H1 (cell line): ENCODE results near the gene FOXC2. TPM values are rescaled to one million over a fixed set of nuclear protein-coding genes. Genes with fewer than 3 reads are reported as not detected.

Source experiments
- CTCF ChIA-PET: fragments of 300-600 bp; sonication (Branson Sonifier 250); formaldehyde crosslinking; loops from one replicate; lab custom pipeline; 2021; ENCODE audit not compliant: partially characterized antibody; lab: Charles Lee
- POLR2A ChIA-PET: fragments of 300-600 bp; sonication (Branson Sonifier 250); formaldehyde crosslinking; loops from one replicate; lab custom pipeline; 2021; ENCODE audit warnings: inconsistent platforms; ENCODE audit not compliant: partially characterized antibody; lab: Charles Lee
- DNase-seq, 2 experiments: peaks; one replicate each; pipeline versions ENCODE4 v3.0.0 to v3.0.0-alpha.2; 2010 to 2022; ENCODE audit warnings: low spot score in 2 of 2, low read depth in 1 of 2, mixed read lengths in 1 of 2
- FAIRE-seq: peaks from 2 replicates; lab custom pipeline; 2011; peaks lifted over from hg19 to GRCh38; lab: Jason Lieb, UNC
- H2AFZ ChIP-seq: 2 replicates; pipeline ENCODE4 v1.8.1; 2012; ENCODE audit warnings: low read length, inconsistent platforms
- H2AK5ac ChIP-seq: 2 replicates; pipeline ENCODE4 v1.6.1; 2013; ENCODE audit warnings: low read depth, low read length
- H2BK120ac ChIP-seq: replicated peaks from 2 replicates; pipeline ENCODE3; 2013; ENCODE audit warnings: low read depth, low read length, inconsistent platforms
- H2BK12ac ChIP-seq: 2 replicates; pipeline ENCODE4 v1.6.1; 2013; ENCODE audit warnings: low read depth, low read length
- H2BK15ac ChIP-seq: 2 replicates; pipeline ENCODE4 v1.6.1; 2013; ENCODE audit warnings: low read length
- H2BK20ac ChIP-seq: 2 replicates; pipeline ENCODE4 v1.6.1; 2013; ENCODE audit warnings: low read length
- H2BK5ac ChIP-seq: 2 replicates; pipeline ENCODE4 v1.6.1; 2013; ENCODE audit warnings: low read depth, low read length
- H3K14ac ChIP-seq: 2 replicates; pipeline ENCODE4 v1.6.1; 2013; ENCODE audit warnings: inconsistent platforms; ENCODE audit not compliant: insufficient read length
- H3K18ac ChIP-seq: 2 replicates; pipeline ENCODE4 v1.6.1; 2013; ENCODE audit warnings: low read length; ENCODE audit errors: extremely low read depth
- H3K23ac ChIP-seq: 2 replicates; pipeline ENCODE4 v1.6.1; 2013; ENCODE audit warnings: inconsistent platforms; ENCODE audit not compliant: insufficient read length
- H3K23me2 ChIP-seq: 2 replicates; pipeline ENCODE4 v1.6.1; 2013; ENCODE audit warnings: low read depth, low read length
- H3K27ac ChIP-seq: 2 replicates; pipeline ENCODE4 v1.6.1; 2011; ENCODE audit warnings: low read depth, low read length, inconsistent platforms
- H3K27me3 ChIP-seq, 4 experiments: replicated peaks in 1 of 4; 1 replicate in 1 of 4; 2 replicates in 3 of 4; pipeline versions ENCODE4 v1.6.1 to v1.8.1; 2011 to 2013; ENCODE audit warnings: low read length in 3 of 4, mild to moderate bottlenecking in 3 of 4, inconsistent platforms in 2 of 4, mixed read lengths in 2 of 4, moderate library complexity in 1 of 4; ENCODE audit not compliant: control insufficient read depth in 3 of 4, insufficient read depth in 3 of 4; ENCODE audit errors: extremely low read depth in 1 of 4
- H3K36me3 ChIP-seq, 4 experiments: 2 replicates each; pipeline versions ENCODE4 v1.6.1 to v1.8.1; 2011 to 2013; ENCODE audit warnings: mild to moderate bottlenecking in 4 of 4, low read length in 3 of 4, moderate library complexity in 2 of 4, control low read depth in 1 of 4, inconsistent platforms in 1 of 4; ENCODE audit not compliant: insufficient read depth in 4 of 4, control insufficient read depth in 2 of 4
- H3K4ac ChIP-seq: replicated peaks from 2 replicates; pipeline ENCODE3; 2013; ENCODE audit warnings: low read length, low read depth, mixed read lengths, inconsistent platforms; ENCODE audit not compliant: insufficient read length
- H3K4me1 ChIP-seq, 4 experiments: replicated peaks in 1 of 4; 1 replicate in 1 of 4; 2 replicates in 3 of 4; pipeline versions ENCODE4 v1.6.1 to v1.8.1; 2011 to 2013; ENCODE audit warnings: low read length in 3 of 4, inconsistent platforms in 2 of 4, mixed read lengths in 1 of 4; ENCODE audit not compliant: insufficient read depth in 4 of 4, control insufficient read depth in 3 of 4
- H3K4me2 ChIP-seq, 2 experiments: 2 replicates each; pipeline versions ENCODE4 v1.6.1 to v1.8.1; 2011 to 2013; ENCODE audit warnings: low read depth in 2 of 2, low read length in 2 of 2, control low read depth in 1 of 2, inconsistent platforms in 1 of 2, mild to moderate bottlenecking in 1 of 2; ENCODE audit not compliant: insufficient read depth in 1 of 2
- H3K4me3 ChIP-seq, 4 experiments: fragments of 200-600, 300-600 bp in 1 of 4; sonication (generic), shearing (Covaris generic), sonication (Bioruptor Twin) in 1 of 4; 2 replicates each; pipeline versions ENCODE4 v1.5.1 to v1.8.1; 2011 to 2016; ENCODE audit warnings: low read length in 4 of 4, low read depth in 3 of 4, control low read depth in 2 of 4, inconsistent platforms in 2 of 4, mild to moderate bottlenecking in 2 of 4, mixed read lengths in 1 of 4, moderate library complexity in 1 of 4; ENCODE audit not compliant: insufficient read depth in 2 of 4; ENCODE audit errors: extremely low read depth in 1 of 4
- H3K56ac ChIP-seq: replicated peaks from 2 replicates; pipeline ENCODE3; 2013; ENCODE audit warnings: low read depth, mild to moderate bottlenecking, mixed read lengths, low read length, inconsistent platforms; ENCODE audit not compliant: insufficient read length
- H3K79me1 ChIP-seq: 2 replicates; pipeline ENCODE4 v1.6.1; 2013; ENCODE audit warnings: low read depth, low read length, control low read depth
- H3K79me2 ChIP-seq, 2 experiments: 2 replicates each; pipeline versions ENCODE4 v1.6.1 to v1.8.1; 2012 to 2013; ENCODE audit warnings: low read length in 2 of 2, mild to moderate bottlenecking in 2 of 2, inconsistent platforms in 1 of 2; ENCODE audit not compliant: insufficient read depth in 2 of 2, control insufficient read depth in 1 of 2
- H3K9ac ChIP-seq, 4 experiments: replicated peaks in 1 of 4; 1 replicate in 1 of 4; 2 replicates in 3 of 4; pipeline versions ENCODE4 v1.6.1 to v1.8.1; 2011 to 2013; ENCODE audit warnings: low read depth in 3 of 4, low read length in 3 of 4, control low read depth in 2 of 4, mild to moderate bottlenecking in 2 of 4, moderate library complexity in 2 of 4, inconsistent platforms in 1 of 4; ENCODE audit errors: extremely low read depth in 1 of 4
- H3K9me3 ChIP-seq, 2 experiments: 2 replicates each; pipeline versions ENCODE4 v1.6.1 to v1.8.1; 2012 to 2013; ENCODE audit warnings: mild to moderate bottlenecking in 2 of 2, moderate library complexity in 2 of 2, control low read depth in 1 of 2, inconsistent platforms in 1 of 2, low read depth in 1 of 2, low read length in 1 of 2, mixed read lengths in 1 of 2; ENCODE audit not compliant: insufficient read depth in 2 of 2
- H4K20me1 ChIP-seq, 2 experiments: replicated peaks in 1 of 2; 2 replicates each; pipeline versions ENCODE3 to v1.8.1; 2011 to 2013; ENCODE audit warnings: inconsistent platforms in 2 of 2, low read length in 2 of 2, mild to moderate bottlenecking in 1 of 2; ENCODE audit not compliant: insufficient read depth in 2 of 2, control insufficient read depth in 1 of 2
- H4K5ac ChIP-seq: 2 replicates; pipeline ENCODE4 v1.6.1; 2013; ENCODE audit warnings: low read length, low read depth, mixed read lengths, inconsistent platforms; ENCODE audit not compliant: insufficient read length
- H4K8ac ChIP-seq: 2 replicates; pipeline ENCODE4 v1.8.0; 2013; ENCODE audit warnings: mild to moderate bottlenecking, moderate library complexity, low read length, inconsistent platforms; ENCODE audit not compliant: insufficient read depth; ENCODE audit errors: extremely low read depth
- H4K91ac ChIP-seq: replicated peaks from 2 replicates; pipeline ENCODE3; 2013; ENCODE audit warnings: low read length, mixed read lengths, inconsistent platforms; ENCODE audit not compliant: insufficient read length
- BRCA1 ChIP-seq: IDR thresholded peaks from 2 replicates; pipeline ENCODE4 v1.6.1; 2012; ENCODE audit warnings: low read depth, low read length, improper control_type of control experiment
- KDM1A ChIP-seq: fragments of 200-600, 300-600 bp; sonication (generic); IDR thresholded peaks from 2 replicates; pipeline ENCODE4 v1.7.1; 2016; ENCODE audit warnings: mild to moderate bottlenecking, low read length, borderline replicate concordance
- NANOG ChIP-seq: IDR thresholded peaks from 2 replicates; pipeline ENCODE4 v1.6.1; 2011; ENCODE audit warnings: low read length, low read depth, mild to moderate bottlenecking, inconsistent platforms; ENCODE audit not compliant: insufficient read depth, poor library complexity, severe bottlenecking
- WGBS, 2 experiments: shearing (Covaris generic) in 1 of 2; methylation state at CpG; one replicate each; pipeline versions ENCODE4 v1.1.6 to v1.1.7; 2013 to 2015; ENCODE audit warnings: low lambda C conversion rate in 2 of 2, mixed read lengths in 2 of 2, inconsistent platforms in 1 of 2, low coverage in 1 of 2, missing lambda C conversion rate in 1 of 2; ENCODE audit not compliant: insufficient replicate concordance in 2 of 2, insufficient coverage in 1 of 2, insufficient read length in 1 of 2; ENCODE audit errors: extremely low coverage in 1 of 2, missing lambda C conversion rate in 1 of 2; 5-methylcytosine and 5-hydroxymethylcytosine counted together
- polyA plus RNA-seq, 7 experiments: library from polyadenylated mRNA; depleted of rRNA in 3 of 7; stranded (reverse) in 5 of 7; unstranded in 2 of 7; fragments of >200 nt in 5 of 7; fragments of 200-250 nt in 2 of 7; gene quantifications; 1 replicate in 5 of 7; 2 replicates in 1 of 7; 4 replicates in 1 of 7; pipeline versions ENCODE4 v1.2.1 to v1.2.3, GENCODE V29; 2011 to 2013; ENCODE audit warnings: missing spikeins in 2 of 7, mixed read lengths in 2 of 7
- total RNA-seq: library from RNA; stranded (reverse); fragmentation: NEBNext Ultra II Directional; extraction: Animal tissue kit (Norgen Biotek cat#: 25700); gene quantifications from 2 replicates; pipeline ENCODE4 v1.2.1, GENCODE V29; 2021

The FOXC2 gene
- total and polyA plus RNA-seq, 2 of the 8 experiments (the other 6 are each of a cell fraction or from before 2014, with no cell fraction given) = 0.09 TPM; not detected in 1

DNA sequence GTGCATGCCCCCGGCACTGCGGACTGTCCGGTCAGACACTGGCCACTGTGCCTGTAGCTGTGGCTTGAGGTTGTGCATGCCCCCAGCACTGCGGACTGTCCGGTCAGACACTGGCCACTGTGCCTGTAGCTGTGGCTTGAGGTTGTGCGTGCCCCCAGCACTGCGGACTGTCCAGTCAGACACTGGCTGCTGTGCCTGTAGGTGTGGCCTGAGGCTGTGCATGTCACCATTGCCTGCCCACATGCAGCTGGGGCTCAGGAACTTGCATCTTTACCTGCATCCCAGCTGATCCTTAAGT, 16.8 kb upstream of the FOXC2 start:
- H3K9me3 ChIP-seq = no peaks in the 10 kb centered on the region
- no peak overlapping the region for H3K4me3 ChIP-seq
- H3K23ac ChIP-seq = no peak overlapping the region
- 97% methylated on average over 7 of the region's 7 CpGs; no CpG with 5 or more reads in 1 of the 2 experiments for WGBS, 2 experiments
- H3K27ac ChIP-seq = no peak overlapping the region
- no peak overlapping the region for H3K4ac ChIP-seq
- H3K36me3 ChIP-seq = peaks cover 0 to 12% (median 0%) of the 10 kb centered on the region in 4 experiments; a peak in 3 of 8 replicates
- H3K4me2 ChIP-seq = no peak overlapping the region
- no peaks in the 10 kb centered on the region; the same call in 1 of the 2 replicates for H3K23me2 ChIP-seq
- H2BK120ac ChIP-seq = no peak overlapping the region
- H2BK20ac ChIP-seq = no peak overlapping the region
- H2BK15ac ChIP-seq = no peak overlapping the region
- H4K91ac ChIP-seq = no peak overlapping the region
- CTCF ChIA-PET = interaction anchor here (0.6 kb wide), 1 partner anchor 421 kb away, joined by 3 read pairs; no protein-coding TSS in a partner anchor
- H3K27me3 ChIP-seq = no peaks in the 10 kb centered on the region
- H4K5ac ChIP-seq = no peak overlapping the region
- no peak overlapping the region for H4K8ac ChIP-seq
- no peak overlapping the region for H2AK5ac ChIP-seq
- no peak overlapping the region for H3K9ac ChIP-seq
- no peak overlapping the region for H2BK12ac ChIP-seq
- no peak overlapping the region for H3K56ac ChIP-seq
- H3K4me1 ChIP-seq = no peaks in the 10 kb centered on the region; a peak in 1 of 7 replicates
- H2BK5ac ChIP-seq = no peak overlapping the region
- no peak overlapping the region for H2AFZ ChIP-seq
- H3K18ac ChIP-seq = no peak overlapping the region
- no peak overlapping the region for H3K14ac ChIP-seq
- H4K20me1 ChIP-seq = peaks cover 0 to 1% of the 10 kb centered on the region in 2 experiments
- H3K79me2 ChIP-seq = no peaks in the 10 kb centered on the region; a peak in 1 of 4 replicates
- DNase-seq (no peak), FAIRE-seq (no peak)
- POLR2A ChIA-PET = no interaction called here
- no peaks in the 10 kb centered on the region; the same call in none of the 2 replicates for H3K79me1 ChIP-seq
- no peak for TF ChIP-seq NANOG
- TF ChIP-seq BRCA1 = no peak
- TF ChIP-seq KDM1A = no peak
